ELF-1 (cell line): ENCODE data around the gene PLAC1.

Source experiments
- DNase-seq: peaks from one replicate; pipeline ENCODE4 v3.0.0-alpha.2; 2016; ENCODE audit warnings: low read depth, low spot score

Gene PLAC1

DNA sequence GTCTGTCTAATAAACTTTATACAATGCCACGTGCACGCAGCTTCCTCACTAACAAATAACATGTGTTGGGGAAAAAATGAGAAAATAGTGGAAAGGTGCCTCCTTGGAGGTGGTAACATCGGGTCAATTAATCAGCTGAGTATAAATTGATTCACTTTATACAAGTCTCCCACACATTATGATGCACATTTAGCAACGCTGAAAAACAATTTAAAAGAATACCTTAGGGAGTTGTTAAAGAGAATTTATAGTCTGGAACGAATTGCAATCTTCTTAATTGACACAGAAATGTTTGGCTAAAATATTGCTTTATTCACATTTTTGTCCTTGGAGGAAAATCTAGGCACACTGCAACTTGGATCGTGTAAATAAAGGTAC lies 114.1 kb downstream of the PLAC1 start:
- DNase-seq = no peak

DNA sequence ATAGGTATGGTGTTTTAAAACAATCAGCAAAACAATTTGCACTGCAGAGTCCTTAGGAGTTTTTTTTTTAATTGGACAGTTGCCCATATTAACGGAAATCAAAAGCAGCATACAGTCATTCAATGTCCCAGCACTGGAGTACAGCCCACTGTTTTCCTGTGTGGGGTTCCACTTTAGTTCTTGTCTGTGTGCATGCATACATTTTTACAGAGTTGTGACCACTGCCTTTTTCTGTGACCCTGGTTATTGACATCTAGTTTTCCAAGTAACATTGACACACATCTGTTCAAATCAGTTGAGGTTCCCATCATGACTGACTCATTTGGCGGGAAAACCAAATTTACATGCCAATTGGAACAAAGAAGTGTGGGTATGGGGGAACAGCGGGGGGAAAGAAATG lies 115.0 kb downstream of the PLAC1 start:
- DNase-seq = no peak

DNA sequence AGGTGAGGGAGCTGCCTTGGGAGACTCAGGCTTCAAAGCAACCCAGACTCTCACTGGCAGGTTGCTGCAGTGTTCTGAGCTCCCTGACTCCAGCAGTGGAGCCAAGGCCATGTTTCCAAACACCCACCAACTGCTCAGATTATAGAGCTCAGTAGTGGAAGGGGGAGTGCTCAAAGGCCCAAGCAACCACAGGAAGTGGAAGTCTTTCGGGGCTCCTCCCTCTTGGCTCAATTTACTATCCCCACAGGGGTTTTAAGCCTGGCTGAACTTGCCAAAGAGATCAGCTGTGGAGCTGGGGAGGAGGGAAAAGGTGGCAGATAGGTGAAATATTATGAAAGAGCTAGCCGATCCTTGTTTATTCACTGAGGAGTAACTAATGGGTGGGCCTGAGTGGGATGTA lies 115.8 kb downstream of the PLAC1 start:
- DNase-seq = peak; percentile 63

DNA sequence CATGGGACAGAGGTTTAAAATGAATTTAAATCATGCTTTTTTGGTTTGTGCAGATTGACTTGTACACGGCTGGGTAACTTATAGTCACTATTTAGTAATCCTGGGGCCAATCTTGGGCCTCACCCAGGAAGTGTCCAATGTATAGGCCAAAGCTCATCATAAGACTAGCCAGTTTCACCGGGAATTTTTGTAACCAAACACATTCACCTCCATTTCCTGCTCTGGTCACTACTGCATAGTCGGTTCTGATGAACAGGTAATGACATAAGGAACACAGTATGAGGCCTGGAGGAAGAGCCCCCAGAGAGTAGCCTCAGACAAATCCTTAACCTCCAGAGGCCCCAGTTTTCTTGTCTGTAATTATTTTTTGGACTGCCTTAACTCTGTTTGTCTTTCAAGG lies 116.4 kb downstream of the PLAC1 start:
- no peak for DNase-seq

- DNase-seq = no peak
These were observed 120.0 kb downstream of the PLAC1 start for GRCh38 chrX:134538316-134538715.

DNA sequence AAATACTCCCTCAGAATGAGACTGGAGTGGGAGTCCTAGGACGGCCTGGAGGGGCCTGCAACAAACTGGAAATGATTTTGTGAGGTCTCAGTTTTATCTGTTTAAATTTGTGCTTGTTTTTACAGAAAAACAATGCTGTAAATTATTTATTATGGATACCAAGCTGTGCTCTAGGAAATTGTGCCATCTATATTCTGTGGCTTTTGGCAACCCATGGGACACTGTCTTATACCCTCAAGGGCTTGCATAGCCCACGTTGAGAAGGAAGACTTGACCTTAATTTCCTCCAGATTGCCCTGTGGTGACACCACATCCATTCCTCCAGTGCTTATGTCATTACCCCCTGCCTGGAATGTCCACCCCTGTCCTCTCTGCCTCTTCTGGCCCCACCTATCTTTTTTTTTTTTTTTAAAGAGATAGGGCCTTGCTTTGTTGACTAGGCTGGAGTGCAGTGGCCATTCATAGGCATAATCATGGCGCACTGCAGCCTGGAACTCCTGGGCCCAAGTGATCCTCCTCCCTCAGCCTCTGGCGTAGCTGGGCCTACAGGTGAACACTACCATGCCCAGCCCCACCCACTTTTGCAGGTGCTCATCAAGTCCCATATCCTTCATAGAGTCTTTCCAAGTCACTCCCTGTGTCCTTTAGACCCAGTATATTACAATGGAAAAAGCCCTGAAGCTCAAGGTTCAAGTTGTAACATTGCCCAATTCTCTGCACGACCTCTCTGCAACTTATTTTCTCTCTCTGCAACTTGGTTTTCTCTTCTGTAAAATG lies 120.9 kb downstream of the PLAC1 start:
- peak; percentile 67 for DNase-seq

- DNase-seq = no peak
These were observed 124.3 kb downstream of the PLAC1 start for GRCh38 chrX:134533952-134534351.

GRCh38 chrX:134533352-134533751 lies 124.9 kb downstream of the PLAC1 start:
- DNase-seq = no peak

DNA sequence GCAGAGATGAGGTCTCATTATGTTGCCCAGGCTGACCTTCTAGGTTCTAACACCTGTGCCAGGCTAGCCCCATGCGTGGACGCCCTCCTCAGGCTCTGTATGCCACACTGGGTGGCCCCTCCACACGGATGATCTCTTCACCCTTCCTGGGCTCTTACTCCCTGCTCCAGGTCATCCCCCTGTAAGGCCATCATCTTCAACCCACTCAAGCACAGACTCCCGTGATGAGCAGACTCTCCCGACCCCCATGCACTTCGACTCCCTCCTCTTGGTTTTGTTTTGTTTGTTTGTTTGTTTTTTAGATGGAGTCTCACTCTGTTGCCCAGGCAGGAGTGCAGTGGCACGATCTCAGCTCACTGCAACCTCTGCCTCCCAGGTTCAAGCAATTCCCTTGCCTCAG lies 127.4 kb downstream of the PLAC1 start:
- no peak for DNase-seq

- no peak for DNase-seq
These were observed 128.8 kb downstream of the PLAC1 start for GRCh38 chrX:134529481-134529880.

- DNase-seq = peak; percentile 33
These were observed 129.3 kb downstream of the PLAC1 start for GRCh38 chrX:134528960-134529359.

GRCh38 chrX:134526399-134526798 lies 131.9 kb downstream of the PLAC1 start:
- DNase-seq = no peak

GRCh38 chrX:134525086-134525792 lies 133.0 kb downstream of the PLAC1 start:
- DNase-seq = no peak

DNA sequence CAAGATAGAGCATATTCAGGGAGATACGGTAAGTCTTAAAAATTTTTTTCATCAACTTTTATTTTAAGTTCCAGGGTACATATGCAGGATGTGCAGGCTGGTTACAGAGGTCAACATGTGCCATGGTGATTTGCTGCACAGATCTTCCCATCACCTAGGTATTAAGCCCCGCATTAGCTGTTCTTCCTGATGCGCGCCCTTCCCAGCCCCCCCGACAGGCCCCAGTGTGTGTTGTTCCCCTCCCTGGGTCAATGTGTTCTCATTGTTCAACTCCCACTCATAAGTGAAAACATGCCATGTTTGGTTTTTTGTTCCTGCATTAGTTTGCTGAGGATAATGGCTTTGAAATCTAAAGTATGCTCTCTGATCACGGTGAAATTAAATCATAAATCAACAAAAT lies 134.1 kb downstream of the PLAC1 start:
- no peak for DNase-seq

DNA sequence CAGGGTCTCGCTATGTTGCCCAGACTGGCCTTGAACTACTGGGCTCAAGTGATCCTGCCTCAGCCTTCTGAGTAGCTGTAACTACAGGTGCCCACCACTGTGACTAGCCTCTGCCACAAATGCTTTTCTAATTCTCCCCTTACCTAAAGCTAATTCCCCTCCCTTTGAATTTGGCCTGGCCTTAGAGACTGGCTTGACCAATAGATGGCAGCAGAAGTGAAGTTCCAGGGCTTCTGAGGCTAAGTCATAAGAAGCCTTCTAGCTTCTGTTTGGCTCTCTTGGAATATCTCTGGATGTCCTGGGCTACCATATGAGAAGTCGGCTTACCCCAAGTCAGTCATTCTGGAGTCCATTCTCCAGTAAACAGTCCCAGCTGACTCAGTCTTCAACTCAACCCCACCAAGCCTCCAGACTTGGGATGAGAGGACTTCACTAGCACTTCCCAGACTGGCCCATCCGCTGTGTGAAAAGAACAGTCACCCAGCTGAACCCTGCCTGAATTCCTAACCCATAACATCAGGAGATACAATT lies 137.3 kb downstream of the PLAC1 start:
- DNase-seq = peak; percentile 92
